GM21717 (cell line): Measurements from ENCODE around the gene SBK2.

ENCODE experiments used
- ATAC-seq: cut with Tn5 transposase; IDR thresholded peaks from one replicate; pipeline ENCODE4 v1.9.1; 2021; ENCODE audit warnings: mild to moderate bottlenecking, moderate library complexity; ENCODE audit not compliant: unreplicated experiment

Gene SBK2

DNA sequence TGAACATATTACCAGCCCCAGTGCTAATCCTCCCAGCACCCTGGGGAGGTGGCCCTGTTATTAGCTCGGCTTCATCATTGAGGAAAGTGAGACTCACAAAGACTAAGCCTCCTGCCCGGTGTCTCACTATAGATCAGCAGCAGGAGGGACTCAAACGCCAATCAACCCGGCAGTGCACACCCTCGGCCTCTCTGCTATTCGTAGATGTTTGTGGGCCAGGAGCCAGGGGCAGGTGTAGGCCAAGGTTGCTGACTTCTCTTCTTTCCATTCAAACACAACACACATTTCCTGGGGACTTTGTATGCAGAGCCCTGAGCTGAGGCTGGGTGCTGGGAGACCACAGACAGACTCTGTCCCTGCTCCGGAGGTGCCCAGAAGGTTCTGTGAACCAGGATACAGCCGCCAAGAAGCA lies 17.8 kb upstream of the SBK2 start:
- no peak for ATAC-seq

DNA sequence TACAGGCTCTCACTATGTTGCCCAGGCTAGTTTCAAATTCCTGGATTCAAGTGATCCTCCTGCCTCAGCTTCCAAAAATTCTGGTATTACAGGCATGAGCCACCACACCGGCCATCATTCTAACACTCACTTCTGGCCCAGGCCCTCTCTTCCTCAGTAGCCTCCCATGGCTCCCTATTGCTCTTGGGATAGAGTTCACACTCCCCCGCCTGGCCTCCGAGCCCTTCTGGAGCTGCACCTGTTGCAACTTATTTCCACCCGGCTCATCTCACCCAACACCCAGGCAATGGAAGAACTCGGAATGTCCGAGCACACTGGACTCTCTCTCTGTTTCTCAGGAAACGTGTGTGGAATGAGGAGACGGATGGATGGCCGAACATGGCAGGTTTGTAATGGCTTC lies 17.4 kb upstream of the SBK2 start:
- no peak for ATAC-seq

- ATAC-seq, result no peak
Observed at GRCh38 chr19:55553217-55554182, 16.6 kb upstream of the SBK2 start.

- no peak for ATAC-seq
Observed at GRCh38 chr19:55552620-55553019, 15.7 kb upstream of the SBK2 start.

GRCh38 chr19:55552206-55552605 lies 15.3 kb upstream of the SBK2 start:
- ATAC-seq, result no peak

DNA sequence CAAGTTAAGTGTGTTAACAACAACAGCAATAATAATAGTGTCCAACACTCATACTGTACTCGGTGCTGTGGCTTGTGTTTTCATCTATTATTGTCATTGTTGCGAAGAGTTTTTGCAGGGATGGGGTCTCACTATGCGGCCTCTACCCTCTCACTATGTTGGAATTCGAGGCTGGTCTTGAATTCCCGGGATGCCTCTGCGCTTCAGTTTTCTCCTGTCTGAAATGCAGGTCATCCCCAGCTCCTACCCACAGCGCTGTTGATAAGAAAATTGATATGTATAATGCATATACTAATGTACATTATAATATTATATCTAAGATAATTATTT lies 13.4 kb upstream of the SBK2 start:
- ATAC-seq, result no peak

GRCh38 chr19:55549500-55550320 lies 12.8 kb upstream of the SBK2 start:
- no peak for ATAC-seq

GRCh38 chr19:55546822-55547614 lies 10.1 kb upstream of the SBK2 start:
- no peak for ATAC-seq

GRCh38 chr19:55546011-55546410 lies 9.1 kb upstream of the SBK2 start:
- ATAC-seq, result no peak

GRCh38 chr19:55545443-55545842 lies 8.5 kb upstream of the SBK2 start, which contains the start of gene SBK3:
SBK3 (minus strand) TSS chr19:55545543; CDS start chr19:55545543, 0 bp downstream.
- no peak for ATAC-seq

DNA sequence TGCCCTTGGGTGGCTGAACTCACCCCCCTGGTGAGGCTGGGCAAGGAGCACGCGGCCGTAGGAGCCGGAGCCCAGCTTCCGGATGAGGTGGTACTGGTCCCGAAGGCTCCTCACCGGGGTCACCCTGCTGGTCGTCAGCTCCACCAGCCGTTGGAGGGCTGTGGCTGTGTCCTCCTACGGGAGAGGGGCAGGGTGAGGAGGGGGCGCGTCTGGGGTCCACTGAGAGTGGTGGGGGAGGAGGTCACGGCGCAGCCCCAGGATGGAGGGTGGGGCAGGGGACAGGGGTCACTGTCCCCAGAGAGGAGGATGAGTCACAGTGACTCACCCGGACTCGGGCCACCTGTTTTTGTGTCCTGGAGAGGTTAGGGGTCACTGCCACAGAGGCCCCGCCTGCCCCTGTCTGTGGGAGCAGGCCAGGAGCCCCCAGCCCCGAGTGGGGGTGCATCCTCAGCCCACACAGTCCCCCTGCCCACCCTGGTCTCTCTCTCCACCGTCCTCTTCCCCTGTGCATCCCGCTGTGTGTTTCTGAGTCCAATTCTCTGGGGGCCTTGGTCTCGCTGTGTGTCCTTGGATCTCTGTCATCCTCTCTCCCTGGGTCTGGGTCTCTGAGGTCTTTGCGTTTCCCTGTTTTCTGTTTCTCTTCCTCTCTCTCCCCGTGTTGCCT lies 8.0 kb upstream of the SBK2 start:
- no peak for ATAC-seq

GRCh38 chr19:55544014-55544413 lies 7.1 kb upstream of the SBK2 start:
- ATAC-seq, result no peak

DNA sequence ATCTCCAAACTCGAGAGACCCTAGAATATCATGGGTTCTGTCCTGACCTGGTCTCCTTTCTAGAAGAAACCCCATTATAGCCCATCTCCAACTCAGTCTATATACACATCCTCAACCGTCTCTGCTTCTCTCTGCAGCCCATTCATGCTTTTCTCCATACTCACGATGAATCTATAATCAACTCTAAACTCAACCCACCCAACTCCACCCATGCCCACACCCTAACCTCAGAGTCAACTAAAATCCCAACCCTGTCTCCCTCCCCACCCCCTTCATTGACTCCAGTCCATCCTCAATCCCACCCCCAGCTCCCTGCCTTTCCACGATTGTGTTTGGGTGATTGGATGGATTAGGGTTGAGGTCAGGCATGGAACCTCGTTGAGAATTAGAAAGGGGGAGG lies 6.6 kb upstream of the SBK2 start:
- no peak for ATAC-seq

DNA sequence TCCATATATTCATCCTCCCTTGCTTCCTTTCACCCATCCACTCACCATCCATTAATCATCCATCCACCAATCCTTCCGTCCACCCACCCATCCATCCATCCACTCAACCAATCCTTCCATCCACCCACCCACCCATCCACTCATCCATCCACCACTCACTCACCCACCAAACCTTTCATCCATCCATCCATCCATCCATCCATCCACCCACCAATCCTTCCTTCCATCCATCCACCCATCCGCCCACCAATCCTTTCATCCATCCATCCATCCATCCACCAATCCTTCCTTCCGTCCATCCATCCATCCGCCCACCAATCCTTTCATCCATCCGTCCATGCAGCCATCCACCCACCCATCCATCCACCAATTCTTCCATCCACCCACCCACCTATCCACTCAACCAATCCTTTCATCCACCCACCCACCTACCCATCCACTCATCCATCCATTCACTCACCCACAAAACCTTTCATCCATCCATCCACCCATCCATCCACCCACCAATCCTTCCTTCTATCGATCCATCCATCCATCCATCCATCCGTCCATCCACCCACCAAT lies 5.4 kb upstream of the SBK2 start:
- ATAC-seq, result no peak

- no peak for ATAC-seq
Observed at GRCh38 chr19:55541091-55541490, 4.2 kb upstream of the SBK2 start.

GRCh38 chr19:55540619-55541018 lies 3.7 kb upstream of the SBK2 start:
- ATAC-seq, result no peak

GRCh38 chr19:55539090-55539984 lies 2.4 kb upstream of the SBK2 start:
- no peak for ATAC-seq

GRCh38 chr19:55538132-55538531 lies 1.2 kb upstream of the SBK2 start:
- no peak for ATAC-seq

DNA sequence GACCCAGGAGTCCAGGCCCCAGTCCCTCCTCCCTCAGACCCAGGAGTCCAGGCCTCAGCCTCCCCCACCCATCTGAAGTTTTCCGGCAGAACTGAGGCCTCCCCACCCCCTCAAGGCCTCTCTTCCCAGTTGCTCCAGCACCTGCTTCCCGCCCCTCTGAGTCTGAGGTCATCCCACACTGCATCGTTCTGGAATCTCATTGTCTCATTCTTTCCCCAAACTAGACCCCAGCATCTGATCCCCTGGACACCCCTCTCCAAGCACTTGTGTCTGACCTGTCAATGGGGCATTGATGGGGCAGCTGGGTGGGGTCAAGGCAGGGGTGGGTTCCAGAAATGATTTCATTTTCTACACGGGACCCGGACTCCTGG lies 793 bp upstream of the SBK2 start:
- no peak for ATAC-seq
